ENCODE results near the gene LUM. TPM values are rescaled to one million over a fixed set of nuclear protein-coding genes. Genes with fewer than 3 reads are reported as not detected.

Gene LUM
- total and polyA plus RNA-seq, 2 experiments from 2014 or later: 1,853 to 2,030 TPM

DNA sequence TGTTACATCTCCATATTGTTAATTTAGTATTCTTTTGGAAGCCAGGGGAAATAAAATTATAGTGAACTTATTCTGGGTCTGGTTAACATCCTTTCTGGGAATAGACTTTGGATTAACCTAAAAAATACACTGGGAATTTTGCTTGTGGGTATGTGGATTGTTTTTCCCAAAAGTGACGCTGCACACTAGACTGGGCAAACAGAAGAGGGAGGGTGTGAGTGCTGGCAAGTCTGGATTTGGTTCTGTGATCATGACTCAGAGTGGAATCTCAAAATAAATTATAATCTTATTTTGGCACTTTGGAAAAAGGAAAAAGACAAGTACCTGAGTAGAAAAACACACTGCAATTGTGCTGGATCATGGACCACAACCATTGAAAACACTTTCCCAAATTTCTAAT lies 15.2 kb upstream of the LUM start:
- TF ChIP-seq EZH2 (IDR thresholded peaks at IDR 0.05; ENCODE audit: borderline replicate concordance) (no peak), EZH2phosphoT487 (IDR thresholded peaks at IDR 0.05; ENCODE audit: low read depth, severe bottlenecking, unreplicated experiment) (no peak)
- TF ChIP-seq, protein P1, sequence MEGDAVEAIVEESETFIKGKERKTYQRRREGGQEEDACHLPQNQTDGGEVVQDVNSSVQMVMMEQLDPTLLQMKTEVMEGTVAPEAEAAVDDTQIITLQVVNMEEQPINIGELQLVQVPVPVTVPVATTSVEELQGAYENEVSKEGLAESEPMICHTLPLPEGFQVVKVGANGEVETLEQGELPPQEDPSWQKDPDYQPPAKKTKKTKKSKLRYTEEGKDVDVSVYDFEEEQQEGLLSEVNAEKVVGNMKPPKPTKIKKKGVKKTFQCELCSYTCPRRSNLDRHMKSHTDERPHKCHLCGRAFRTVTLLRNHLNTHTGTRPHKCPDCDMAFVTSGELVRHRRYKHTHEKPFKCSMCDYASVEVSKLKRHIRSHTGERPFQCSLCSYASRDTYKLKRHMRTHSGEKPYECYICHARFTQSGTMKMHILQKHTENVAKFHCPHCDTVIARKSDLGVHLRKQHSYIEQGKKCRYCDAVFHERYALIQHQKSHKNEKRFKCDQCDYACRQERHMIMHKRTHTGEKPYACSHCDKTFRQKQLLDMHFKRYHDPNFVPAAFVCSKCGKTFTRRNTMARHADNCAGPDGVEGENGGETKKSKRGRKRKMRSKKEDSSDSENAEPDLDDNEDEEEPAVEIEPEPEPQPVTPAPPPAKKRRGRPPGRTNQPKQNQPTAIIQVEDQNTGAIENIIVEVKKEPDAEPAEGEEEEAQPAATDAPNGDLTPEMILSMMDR (IDR thresholded peaks at IDR 0.05; ENCODE audit: poor library complexity): no peak
- H3K4me2 ChIP-seq: no peak overlapping the region
- H3K27me3 ChIP-seq: no peaks in the 10 kb centered on the region
- H2AFZ ChIP-seq: peak overlapping the region; percentile 14
- no peaks in the 10 kb centered on the region for H4K20me1 ChIP-seq (ENCODE audit: insufficient read depth, poor library complexity, severe bottlenecking)
- 96% methylated on average over 1 of the region's 1 CpG for WGBS (ENCODE audit: low lambda C conversion rate, missing lambda C conversion rate)
- no peaks in the 10 kb centered on the region for H3K9me2 ChIP-seq (replicated peaks; ENCODE audit: insufficient read depth)
- no peaks in the 10 kb centered on the region for H3K9me3 ChIP-seq (ENCODE audit: low read depth)
- H3K4me3 ChIP-seq: no peak overlapping the region
- DNase-seq (ENCODE audit: low spot score): no peak
- H3K79me2 ChIP-seq: no peaks in the 10 kb centered on the region
- H3K4me1 ChIP-seq (ENCODE audit: insufficient read depth): peaks cover 14% of the 10 kb centered on the region
- no peak overlapping the region for H3K27ac ChIP-seq
- H3K36me3 ChIP-seq (replicated peaks; ENCODE audit: insufficient read depth, low read depth): no peaks in the 10 kb centered on the region

DNA sequence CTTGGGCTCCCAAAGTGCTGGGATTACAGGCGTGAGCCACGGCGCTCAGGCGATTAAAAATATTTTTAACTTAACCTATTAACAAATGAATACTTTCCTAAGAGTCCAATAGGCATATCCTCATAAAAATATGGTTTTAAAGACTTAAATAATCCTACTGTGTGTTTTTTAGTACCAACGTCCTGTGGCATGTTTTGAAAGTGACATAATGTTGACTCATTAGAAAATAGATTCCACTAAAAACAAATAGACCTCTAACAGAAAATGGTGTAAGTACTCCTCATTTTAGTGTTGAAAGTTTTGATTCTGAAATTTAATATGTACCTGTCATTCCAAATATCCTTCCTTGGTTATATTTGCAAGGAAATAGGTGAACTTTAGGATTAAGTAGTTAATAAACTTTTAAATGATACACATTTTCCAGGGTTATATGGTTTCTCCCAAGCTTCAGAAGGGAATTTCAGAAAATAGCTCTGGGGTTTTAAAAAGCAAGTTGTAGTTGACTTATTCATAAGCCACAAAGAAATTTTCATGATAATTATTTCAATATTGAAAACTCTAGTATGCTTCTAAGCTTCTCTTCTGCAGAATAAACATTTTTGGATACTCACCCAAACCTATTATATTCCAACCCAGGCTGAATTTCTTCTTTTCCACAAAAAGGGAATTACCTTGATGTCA lies 12.1 kb upstream of the LUM start:
- Histone ChIP-seq H3K4me3 (no peak overlapping the region), H3K4me1 (ENCODE audit: insufficient read depth) (peaks cover 14% of the 10 kb centered on the region), H3K27me3 (no peaks in the 10 kb centered on the region), H3K27ac (no peak overlapping the region), H2AFZ (no peak overlapping the region), H3K9me2 (replicated peaks; ENCODE audit: insufficient read depth) (no peaks in the 10 kb centered on the region), H3K79me2 (no peaks in the 10 kb centered on the region), H3K36me3 (replicated peaks; ENCODE audit: insufficient read depth, low read depth) (no peaks in the 10 kb centered on the region), H3K9me3 (ENCODE audit: low read depth) (no peaks in the 10 kb centered on the region), H4K20me1 (ENCODE audit: insufficient read depth, poor library complexity, severe bottlenecking) (no peaks in the 10 kb centered on the region), H3K4me2 (no peak overlapping the region)
- DNase-seq (ENCODE audit: low spot score): no peak
- WGBS (ENCODE audit: low lambda C conversion rate, missing lambda C conversion rate): 92% methylated on average over 5 of the region's 5 CpGs
- no peak for TF ChIP-seq EZH2phosphoT487 (IDR thresholded peaks at IDR 0.05; ENCODE audit: low read depth, severe bottlenecking, unreplicated experiment)
- TF ChIP-seq, protein P1 (IDR thresholded peaks at IDR 0.05; ENCODE audit: poor library complexity): no peak
- no peak for TF ChIP-seq EZH2 (IDR thresholded peaks at IDR 0.05; ENCODE audit: borderline replicate concordance)

DNA sequence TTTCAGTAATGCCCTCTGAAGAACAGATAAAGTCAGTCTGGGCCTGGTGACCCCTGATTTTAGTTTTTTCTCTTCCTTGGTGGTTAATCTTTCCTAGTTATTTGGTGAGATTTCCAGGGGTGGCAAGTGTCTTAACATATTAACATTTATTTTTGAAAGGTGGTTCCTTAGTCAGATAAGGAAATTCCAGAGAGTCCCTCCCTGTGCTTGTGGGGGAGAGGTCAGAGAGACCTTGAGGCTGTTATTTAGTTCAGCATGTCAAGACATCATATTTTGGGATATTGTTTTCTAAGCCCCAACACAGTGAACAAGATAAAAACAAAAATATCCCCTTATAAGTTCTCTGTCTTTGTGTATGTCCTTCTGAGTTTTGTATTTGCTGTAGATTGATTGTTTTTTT lies 9.5 kb upstream of the LUM start:
- Histone ChIP-seq H3K79me2 (no peaks in the 10 kb centered on the region), H4K20me1 (ENCODE audit: insufficient read depth, poor library complexity, severe bottlenecking) (no peaks in the 10 kb centered on the region), H3K27me3 (no peaks in the 10 kb centered on the region), H3K4me1 (ENCODE audit: insufficient read depth) (no peaks in the 10 kb centered on the region), H3K9me3 (ENCODE audit: low read depth) (no peaks in the 10 kb centered on the region), H3K27ac (peak overlapping the region; percentile 19), H3K4me2 (no peak overlapping the region), H3K9me2 (replicated peaks; ENCODE audit: insufficient read depth) (no peaks in the 10 kb centered on the region), H3K4me3 (no peak overlapping the region), H3K36me3 (replicated peaks; ENCODE audit: insufficient read depth, low read depth) (no peaks in the 10 kb centered on the region), H2AFZ (no peak overlapping the region)
- TF ChIP-seq EZH2 (IDR thresholded peaks at IDR 0.05; ENCODE audit: borderline replicate concordance): no peak
- TF ChIP-seq, protein P1 (IDR thresholded peaks at IDR 0.05; ENCODE audit: poor library complexity): no peak
- TF ChIP-seq EZH2phosphoT487 (IDR thresholded peaks at IDR 0.05; ENCODE audit: low read depth, severe bottlenecking, unreplicated experiment): no peak
- DNase-seq (ENCODE audit: low spot score): no peak
